Adrenal gland (tissue), 5 donors: ENCODE results near the gene ARL3.
A peak's percentile ranks its signal among the peaks of the same experiment; 100 is the strongest.

Experiments
- POLR2A ChIP-seq, 2 donors: fragments of 450-650 bp; IDR thresholded peaks; one replicate each; pipeline ENCODE4 v1.6.1; 2017; ENCODE audit warnings: antibody characterized with exemption in 2 of 2, mild to moderate bottlenecking in 2 of 2, moderate library complexity in 1 of 2
- TF ChIP-seq, protein P1 (sequence below), 6 experiments: fragments of 450-650 bp in 4 of 6; fragments of 200-600 bp in 2 of 6; sonication (generic) in 1 of 6; IDR thresholded peaks; 1 replicate in 5 of 6; 2 replicates in 1 of 6; pipeline versions ENCODE4 v1.5.1 to v1.8.0; 2016 to 2021; ENCODE audit warnings: antibody characterized with exemption in 6 of 6, mild to moderate bottlenecking in 2 of 6, moderate library complexity in 1 of 6
- donor health status: DM: no; HTN: no; CAD: no.

DNA sequence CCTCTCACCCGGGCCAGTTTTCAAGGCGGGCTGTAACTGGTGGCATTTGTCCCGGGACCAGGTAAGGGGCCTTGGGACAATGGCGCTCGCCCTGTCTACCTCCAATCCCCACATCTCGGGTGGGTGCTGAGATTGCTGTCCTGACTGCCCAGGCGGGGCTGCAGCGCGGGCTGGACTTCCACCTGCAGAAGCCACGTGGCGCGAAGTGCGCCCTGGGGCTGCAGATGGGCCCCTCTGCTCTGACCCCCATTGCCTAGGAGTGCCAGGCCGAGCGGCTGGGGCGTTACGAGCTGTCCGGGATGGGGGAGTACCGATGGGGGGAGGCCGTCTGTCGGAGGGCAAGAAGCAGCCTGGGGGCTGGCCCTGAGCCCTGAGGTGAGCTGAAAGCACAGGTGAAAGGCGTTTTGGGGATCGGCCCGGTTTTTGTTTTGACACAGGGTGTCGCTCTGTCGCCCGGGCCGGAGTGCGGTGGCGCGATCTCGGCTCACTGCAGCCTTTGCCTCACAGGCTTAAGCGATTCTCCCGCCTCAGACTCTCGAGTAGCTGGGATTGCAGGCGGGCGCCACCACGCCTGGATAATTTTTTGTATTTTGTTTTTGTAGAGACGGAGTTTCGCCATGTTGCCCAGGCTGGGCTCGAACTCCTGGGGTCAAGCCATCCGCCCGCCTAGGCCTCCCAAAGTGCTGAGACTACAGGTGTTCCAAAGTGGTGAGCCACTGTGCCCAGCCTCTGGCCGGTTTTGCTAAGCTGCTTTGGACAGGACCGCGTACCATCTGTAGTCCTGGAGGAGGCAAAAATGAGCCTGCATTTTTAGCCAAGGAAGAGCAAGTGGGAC lies 641 bp upstream of the ARL3 start, which contains the start of gene SFXN2:
- TF ChIP-seq, protein P1, sequence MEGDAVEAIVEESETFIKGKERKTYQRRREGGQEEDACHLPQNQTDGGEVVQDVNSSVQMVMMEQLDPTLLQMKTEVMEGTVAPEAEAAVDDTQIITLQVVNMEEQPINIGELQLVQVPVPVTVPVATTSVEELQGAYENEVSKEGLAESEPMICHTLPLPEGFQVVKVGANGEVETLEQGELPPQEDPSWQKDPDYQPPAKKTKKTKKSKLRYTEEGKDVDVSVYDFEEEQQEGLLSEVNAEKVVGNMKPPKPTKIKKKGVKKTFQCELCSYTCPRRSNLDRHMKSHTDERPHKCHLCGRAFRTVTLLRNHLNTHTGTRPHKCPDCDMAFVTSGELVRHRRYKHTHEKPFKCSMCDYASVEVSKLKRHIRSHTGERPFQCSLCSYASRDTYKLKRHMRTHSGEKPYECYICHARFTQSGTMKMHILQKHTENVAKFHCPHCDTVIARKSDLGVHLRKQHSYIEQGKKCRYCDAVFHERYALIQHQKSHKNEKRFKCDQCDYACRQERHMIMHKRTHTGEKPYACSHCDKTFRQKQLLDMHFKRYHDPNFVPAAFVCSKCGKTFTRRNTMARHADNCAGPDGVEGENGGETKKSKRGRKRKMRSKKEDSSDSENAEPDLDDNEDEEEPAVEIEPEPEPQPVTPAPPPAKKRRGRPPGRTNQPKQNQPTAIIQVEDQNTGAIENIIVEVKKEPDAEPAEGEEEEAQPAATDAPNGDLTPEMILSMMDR (IDR thresholded peaks at IDR 0.05), result no peak
- TF ChIP-seq POLR2A (IDR thresholded peaks at IDR 0.05), result peak in 1 of 2 donors; percentile 9
